ENCODE results near the gene SLCO2A1.

The SLCO2A1 gene

GRCh38 chr3:133944641-133945380 lies 84.9 kb downstream of the SLCO2A1 start:
- peak; percentile 79 for DNase-seq

- no peak for DNase-seq
These were observed 85.5 kb downstream of the SLCO2A1 start for GRCh38 chr3:133944181-133944580.

DNA sequence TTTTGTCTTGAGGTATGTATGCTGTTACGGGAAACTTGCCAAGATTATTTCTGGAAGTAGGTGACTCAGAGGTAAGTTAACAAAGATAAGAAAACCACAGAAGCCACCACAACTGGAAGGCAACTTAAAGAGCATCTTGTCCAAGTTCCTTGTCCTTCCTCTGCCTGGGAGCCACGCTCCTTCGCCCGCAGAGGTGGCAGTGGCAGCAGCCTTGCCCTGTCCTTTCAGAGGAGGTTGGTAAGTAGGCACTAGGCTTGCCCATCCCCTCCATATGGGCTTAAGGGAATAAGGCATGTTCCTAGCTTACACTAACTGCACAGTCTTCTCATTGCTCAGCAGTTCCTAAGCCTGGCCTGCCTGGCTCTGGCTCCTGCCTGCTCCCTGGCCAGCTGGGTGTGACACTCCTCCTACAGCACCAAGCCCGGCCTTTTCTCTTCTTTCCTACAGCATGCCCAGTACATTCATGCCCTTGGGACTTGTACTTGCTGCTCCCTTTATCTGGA lies 86.0 kb downstream of the SLCO2A1 start:
- peak; percentile 29 for DNase-seq

GRCh38 chr3:133943031-133943535 lies 86.6 kb downstream of the SLCO2A1 start:
- DNase-seq, result no peak

- DNase-seq, result peak; percentile 83
These were observed 88.3 kb downstream of the SLCO2A1 start for GRCh38 chr3:133941415-133941821.

DNA sequence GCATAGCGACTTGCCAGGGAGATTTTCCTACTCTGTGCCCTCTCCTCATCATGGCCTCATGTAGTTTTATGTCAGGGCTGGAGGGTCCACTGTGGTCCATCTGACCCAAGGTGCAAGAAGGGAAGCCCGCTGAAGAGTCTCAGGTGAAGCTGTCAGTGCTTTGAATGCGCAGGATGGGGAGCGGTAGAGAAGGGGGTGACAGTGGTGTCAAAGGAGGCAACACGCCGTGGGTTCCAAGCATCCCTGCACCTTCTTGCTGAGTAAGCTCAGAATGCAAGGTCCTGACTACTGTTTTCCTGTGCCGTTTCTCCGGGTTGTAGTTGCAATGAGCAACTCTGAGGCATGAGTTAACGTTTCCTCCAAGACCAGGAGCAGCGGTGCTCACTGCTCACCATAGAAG lies 89.2 kb downstream of the SLCO2A1 start:
- DNase-seq, result no peak

DNA sequence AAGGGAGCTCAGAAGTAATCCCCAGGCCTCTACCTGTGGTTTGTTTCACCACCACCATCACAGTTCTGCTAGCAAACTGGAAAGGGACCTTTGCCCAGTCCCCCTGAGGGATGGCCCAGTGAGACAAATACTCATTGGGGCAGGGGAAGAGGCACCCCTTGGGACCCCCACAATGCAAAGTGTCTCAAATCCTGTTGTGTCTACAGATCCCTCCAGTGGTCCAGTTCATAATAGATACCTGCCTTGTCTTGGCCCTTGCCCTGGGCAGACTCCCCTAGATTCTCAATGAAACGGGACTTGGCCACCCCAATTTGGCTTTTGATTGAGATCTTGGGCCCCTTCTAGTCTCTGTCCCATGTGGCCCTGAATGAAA lies 90.3 kb downstream of the SLCO2A1 start:
- no peak for DNase-seq

- DNase-seq, result peak; percentile 48
These were observed 90.8 kb downstream of the SLCO2A1 start for GRCh38 chr3:133938770-133939462.

- DNase-seq, result peak; percentile 82
These were observed 91.7 kb downstream of the SLCO2A1 start for GRCh38 chr3:133937756-133938601.

GRCh38 chr3:133937061-133937686 lies 92.6 kb downstream of the SLCO2A1 start:
- DNase-seq, result no peak

DNA sequence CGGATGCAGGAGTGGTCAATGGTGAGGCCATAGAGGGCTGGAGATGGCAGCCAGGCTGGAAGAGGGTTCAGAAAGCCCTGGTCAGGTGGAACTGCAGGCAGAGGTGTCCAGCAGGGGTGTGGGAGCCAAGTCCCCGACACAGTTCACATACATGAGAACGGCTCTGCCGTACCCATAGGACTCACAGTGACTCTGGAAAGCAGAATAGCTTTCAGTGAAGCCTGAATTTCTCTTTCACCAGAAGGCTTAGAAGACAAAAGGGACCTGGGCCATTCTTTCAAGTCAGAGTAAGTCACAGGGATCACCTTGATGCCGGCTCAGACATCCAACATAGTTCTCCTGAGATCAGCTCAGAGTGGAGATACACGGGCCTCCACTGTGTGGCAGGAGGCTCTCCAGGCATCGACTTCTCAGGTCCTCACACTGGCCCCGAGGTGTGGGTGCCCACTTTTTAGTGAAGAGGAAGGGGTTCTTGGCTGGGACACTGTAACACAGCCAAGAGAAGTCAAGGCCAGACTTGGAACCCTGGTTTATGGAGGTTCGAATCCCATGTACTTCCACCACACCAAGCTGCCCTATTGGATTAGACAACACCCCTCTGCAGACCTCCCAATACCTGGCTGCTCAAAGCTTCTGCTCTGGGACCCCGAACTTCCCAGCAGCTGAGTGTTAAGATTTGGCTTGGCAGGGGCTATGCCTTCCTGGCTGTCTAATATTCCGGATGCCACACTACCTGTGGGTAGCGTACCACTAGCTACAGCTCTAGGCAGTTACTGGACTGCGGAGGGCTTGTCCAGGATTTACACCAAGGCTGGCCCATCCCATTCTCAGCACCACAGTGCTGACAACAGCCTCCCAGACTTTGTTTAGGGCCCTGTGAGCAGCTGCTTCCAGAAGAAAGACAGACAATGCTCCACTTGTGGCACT lies 93.6 kb downstream of the SLCO2A1 start:
- no peak for DNase-seq

DNA sequence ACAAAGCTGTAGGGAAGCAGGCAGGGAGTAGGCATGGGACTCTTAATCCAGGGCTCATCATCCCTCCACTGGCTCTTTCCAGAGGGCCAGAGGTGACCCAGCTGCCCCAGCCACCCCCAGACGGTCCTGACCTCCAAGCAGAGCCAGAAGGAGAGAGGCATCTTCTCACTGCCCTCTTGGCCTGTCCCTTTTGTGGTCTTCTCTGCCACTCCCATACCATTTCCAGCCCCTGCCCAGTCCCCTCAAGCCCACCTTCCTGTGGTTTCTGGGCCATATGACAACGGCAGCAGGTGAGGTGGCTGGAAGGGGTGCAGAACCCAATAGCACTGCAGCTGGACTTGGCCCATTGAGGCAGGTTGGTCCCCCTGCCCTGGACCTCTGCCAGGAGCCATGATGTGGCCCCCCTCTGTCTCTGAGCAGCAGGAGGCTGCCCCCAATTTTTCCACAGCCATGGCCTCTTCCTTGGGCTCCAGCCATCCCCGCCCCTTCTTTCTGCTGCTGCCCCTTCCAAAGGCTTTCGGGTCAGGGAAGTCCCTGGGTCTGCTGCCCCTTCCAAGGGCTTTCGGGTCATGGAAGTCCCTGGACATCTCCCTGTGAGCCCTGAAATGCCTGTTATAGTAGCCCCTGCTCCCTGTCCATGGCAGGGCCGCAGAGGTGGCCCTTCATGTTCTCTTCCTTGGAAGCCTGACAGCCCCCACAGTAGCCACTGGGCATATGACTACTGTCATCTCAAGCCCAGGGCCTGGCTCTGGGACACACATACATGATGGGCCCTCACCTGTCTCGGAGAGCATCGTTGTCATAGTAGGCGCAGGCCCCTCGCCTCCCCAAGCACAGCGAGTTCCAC lies 94.5 kb downstream of the SLCO2A1 start:
- no peak for DNase-seq

DNA sequence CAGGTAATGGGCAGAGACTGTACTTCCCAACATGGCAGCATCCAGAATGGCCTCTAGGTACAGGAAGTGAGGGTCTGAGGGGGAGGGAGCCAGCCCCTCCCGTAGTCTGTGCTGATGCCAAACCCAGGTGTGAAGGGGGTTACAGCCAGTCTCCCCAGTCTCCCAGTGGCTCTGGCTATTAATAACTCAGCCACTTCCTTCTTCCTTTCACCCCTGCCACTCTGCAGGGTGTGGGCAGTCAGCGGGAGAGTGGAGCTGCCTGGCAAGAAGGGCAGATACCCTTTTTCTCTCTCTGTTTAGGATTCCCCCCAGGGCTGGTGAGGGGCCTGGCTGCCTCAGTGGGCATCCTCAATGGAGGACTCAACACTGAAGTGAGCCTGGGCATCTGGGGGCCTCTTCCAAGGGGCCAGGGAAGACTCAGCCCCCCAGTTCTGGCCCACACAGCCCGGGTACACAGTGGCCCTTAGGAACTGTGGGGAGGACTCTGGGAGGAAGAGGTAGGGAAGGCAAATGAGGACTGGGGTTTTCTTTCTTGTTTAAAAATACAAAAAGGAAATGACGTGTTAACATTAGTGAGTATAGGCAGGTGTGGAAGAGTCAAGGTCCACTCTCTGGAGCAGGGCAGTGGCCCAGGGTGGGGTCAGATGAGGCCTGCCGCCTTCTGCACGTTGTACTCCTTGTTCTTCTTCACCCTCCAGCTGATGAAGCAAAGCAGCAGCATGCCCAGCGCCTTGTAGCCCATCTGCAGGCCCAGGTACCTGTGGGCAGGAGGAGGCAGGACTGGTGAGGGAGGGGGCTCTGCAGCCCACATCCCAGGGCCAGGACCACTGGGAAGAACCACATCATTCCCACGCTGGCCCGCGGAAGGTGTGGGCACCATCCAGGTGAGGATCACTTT lies 95.4 kb downstream of the SLCO2A1 start:
- DNase-seq, result no peak

DNA sequence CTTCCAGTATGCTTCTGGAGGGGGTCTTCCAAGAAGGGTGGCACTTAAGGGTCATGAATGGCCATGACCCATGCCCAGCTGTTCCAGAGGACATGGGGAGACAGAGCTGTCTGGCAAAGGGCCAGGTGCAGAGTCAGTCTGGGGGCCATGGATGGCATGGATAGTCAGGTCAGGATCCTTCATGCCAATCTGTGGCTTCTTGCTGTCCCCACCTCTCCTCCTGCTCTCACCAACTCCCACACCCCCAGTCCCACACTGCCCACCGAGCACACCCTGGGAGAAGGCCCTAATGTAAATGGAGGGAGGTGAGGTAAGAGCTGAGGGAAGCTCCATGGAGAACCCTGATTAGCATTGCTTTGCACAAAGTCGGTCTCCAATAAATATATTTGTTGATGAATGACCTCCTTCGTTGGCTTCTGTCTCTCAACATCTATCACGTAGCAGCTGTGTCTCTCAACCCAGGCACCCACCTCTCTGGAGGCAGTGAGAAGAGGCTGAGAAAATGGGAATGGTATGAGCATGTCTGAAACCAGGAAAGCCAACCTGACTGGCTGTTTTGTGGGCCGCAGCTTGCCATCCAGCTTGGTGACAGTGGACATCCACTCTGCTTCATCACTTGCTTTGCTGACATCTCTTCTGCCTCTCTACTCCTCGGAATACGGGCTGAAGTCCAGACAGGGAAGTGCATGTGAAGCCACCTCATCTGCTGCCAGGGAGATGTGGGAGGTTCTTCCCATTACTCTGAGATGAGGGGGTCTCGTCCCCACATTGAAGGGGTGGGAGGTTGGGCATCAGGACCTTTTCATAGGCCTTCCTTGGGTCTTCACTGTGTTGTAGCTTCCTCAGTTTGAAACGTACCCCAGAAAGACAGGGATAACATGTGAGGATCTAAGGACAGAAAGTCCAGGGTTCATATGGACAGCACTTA lies 96.4 kb downstream of the SLCO2A1 start:
- DNase-seq, result no peak

- DNase-seq, result no peak
These were observed 97.7 kb downstream of the SLCO2A1 start for GRCh38 chr3:133932009-133932408.

- DNase-seq, result no peak
These were observed 98.6 kb downstream of the SLCO2A1 start for GRCh38 chr3:133931084-133931483.

DNA sequence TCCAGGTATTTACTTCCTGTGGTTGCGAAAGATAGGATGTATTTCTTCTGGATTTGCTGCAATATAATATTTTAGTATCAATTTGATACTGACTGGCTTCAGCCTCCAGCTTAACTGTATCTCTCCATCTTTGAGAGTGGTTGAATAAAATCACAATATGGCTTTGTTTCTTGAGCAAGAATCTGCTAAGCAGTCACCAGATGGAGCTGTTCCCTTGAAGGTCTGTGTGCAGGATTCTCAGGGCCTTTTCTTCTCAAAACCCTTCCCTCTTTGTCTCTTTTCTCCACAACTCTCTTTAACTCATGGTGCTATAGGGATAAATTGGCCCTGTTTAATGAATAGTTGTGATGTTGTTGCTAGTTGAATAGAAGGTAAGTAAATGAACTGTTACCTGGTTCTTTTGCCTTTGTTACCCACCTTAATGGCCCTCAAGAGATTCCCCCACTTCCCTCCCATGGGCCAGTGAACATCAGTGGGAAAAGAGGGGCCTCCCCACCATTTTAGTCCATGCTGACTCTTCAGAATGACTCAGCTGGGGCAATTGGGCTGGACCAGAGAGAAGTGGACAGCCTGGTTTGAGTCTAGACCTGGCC lies 99.3 kb downstream of the SLCO2A1 start:
- peak; percentile 40 for DNase-seq

Measured in femur (tissue), 1 donor.